Adrenal gland (tissue), 5 donors: ENCODE measurements around the gene TSPAN9.

Source experiments
- POLR2A ChIP-seq, 2 donors: fragments of 450-650 bp; IDR thresholded peaks; one replicate each; pipeline ENCODE4 v1.6.1; 2017; ENCODE audit warnings: antibody characterized with exemption in 2 of 2, mild to moderate bottlenecking in 2 of 2, moderate library complexity in 1 of 2
- TF ChIP-seq, protein P1 (sequence below), 6 experiments: fragments of 450-650 bp in 4 of 6; fragments of 200-600 bp in 2 of 6; sonication (generic) in 1 of 6; IDR thresholded peaks; 1 replicate in 5 of 6; 2 replicates in 1 of 6; pipeline versions ENCODE4 v1.5.1 to v1.8.0; 2016 to 2021; ENCODE audit warnings: antibody characterized with exemption in 6 of 6, mild to moderate bottlenecking in 2 of 6, moderate library complexity in 1 of 6
- donor health status: DM: no; HTN: no; CAD: no.

DNA sequence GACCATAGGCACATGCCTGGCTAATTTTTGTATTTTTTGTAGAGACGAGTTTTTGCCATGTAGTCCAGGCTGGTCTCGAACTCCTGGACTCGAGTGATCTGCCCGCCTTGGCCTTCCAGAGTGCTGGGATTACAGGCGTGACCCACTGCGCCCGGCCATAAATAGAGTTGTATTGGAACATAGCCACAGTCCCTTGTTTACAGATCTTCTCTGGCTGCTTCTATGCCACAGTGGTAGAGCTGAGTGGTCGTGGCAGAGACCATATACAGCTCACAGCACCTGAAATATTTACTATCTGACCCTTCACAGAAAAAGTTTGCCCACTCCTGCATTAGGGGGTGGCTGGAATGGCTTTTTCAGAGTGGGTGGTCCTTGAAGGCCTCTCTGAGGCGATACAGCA, 28.0 kb upstream of the TSPAN9 start:
- TF ChIP-seq, protein P1, sequence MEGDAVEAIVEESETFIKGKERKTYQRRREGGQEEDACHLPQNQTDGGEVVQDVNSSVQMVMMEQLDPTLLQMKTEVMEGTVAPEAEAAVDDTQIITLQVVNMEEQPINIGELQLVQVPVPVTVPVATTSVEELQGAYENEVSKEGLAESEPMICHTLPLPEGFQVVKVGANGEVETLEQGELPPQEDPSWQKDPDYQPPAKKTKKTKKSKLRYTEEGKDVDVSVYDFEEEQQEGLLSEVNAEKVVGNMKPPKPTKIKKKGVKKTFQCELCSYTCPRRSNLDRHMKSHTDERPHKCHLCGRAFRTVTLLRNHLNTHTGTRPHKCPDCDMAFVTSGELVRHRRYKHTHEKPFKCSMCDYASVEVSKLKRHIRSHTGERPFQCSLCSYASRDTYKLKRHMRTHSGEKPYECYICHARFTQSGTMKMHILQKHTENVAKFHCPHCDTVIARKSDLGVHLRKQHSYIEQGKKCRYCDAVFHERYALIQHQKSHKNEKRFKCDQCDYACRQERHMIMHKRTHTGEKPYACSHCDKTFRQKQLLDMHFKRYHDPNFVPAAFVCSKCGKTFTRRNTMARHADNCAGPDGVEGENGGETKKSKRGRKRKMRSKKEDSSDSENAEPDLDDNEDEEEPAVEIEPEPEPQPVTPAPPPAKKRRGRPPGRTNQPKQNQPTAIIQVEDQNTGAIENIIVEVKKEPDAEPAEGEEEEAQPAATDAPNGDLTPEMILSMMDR (IDR thresholded peaks at IDR 0.05): no peak
- TF ChIP-seq POLR2A (IDR thresholded peaks at IDR 0.05): no peak
